ENCODE results near the gene KRTAP1-5. TPM values are rescaled to one million over a fixed set of nuclear protein-coding genes. Genes with fewer than 3 reads are reported as not detected.

The KRTAP1-5 gene
- polyA plus RNA-seq, 1 of the 3 experiments (the other 2 are of a cell fraction), result not detected

GRCh38 chr17:41008811-41009210 is 18.2 kb downstream of the KRTAP1-5 start, which contains the start of gene KRTAP3-1 (continued):
- TF ChIP-seq SIN3A (IDR thresholded peaks at IDR 0.05; ENCODE audit: borderline replicate concordance, low read depth, low read length) (no peak), TEAD4 (IDR thresholded peaks at IDR 0.05; ENCODE audit: borderline replicate concordance, insufficient read depth) (no peak), EZH2phosphoT487 (IDR thresholded peaks at IDR 0.05; ENCODE audit: borderline replicate concordance, low read depth) (no peak), NFIC (IDR thresholded peaks at IDR 0.05; ENCODE audit: borderline replicate concordance) (no peak), CTCF (IDR thresholded peaks at IDR 0.05) (no peak)

GRCh38 chr17:41004397-41004796 is 22.6 kb downstream of the KRTAP1-5 start:
- no peak overlapping the region for H2AFZ ChIP-seq (ENCODE audit: low read depth)
- H3K4me3 ChIP-seq (ENCODE audit: low read depth in 2 of 2, low read length in 1 of 2), result no peak overlapping the region
- H3K27ac ChIP-seq (ENCODE audit: low read depth in 2 of 2, low read length in 1 of 2), result no peak overlapping the region
- WGBS (ENCODE audit: low lambda C conversion rate), result 14% methylated on average over 3 of the region's 3 CpGs
- no peaks in the 10 kb centered on the region for H3K4me1 ChIP-seq (ENCODE audit: control insufficient read depth in 1 of 2, insufficient read depth in 2 of 2, low read depth in 1 of 2, low read length in 1 of 2)
- H3K79me2 ChIP-seq (ENCODE audit: insufficient read depth), result no peaks in the 10 kb centered on the region
- H3K27me3 ChIP-seq (ENCODE audit: insufficient read depth), result peaks cover 47% of the 10 kb centered on the region; the same call in 1 of the 2 replicates
- H3K9me3 ChIP-seq, result no peaks in the 10 kb centered on the region
- H4K20me1 ChIP-seq (ENCODE audit: insufficient read depth), result no peaks in the 10 kb centered on the region
- no peaks in the 10 kb centered on the region for H3F3A ChIP-seq (replicated peaks; ENCODE audit: insufficient read depth)
- DNase-seq, result no peak
- no peaks in the 10 kb centered on the region for H3K36me3 ChIP-seq (replicated peaks in 1 of 2; ENCODE audit: control insufficient read depth in 1 of 2, insufficient read depth in 2 of 2, low read length in 1 of 2)
- CTCF ChIA-PET, result interaction anchor here (1.0 kb wide), 1 partner anchor 318 kb away, joined by 3 read pairs; no protein-coding TSS in a partner anchor
- H3K9ac ChIP-seq, result no peak overlapping the region
- TF ChIP-seq RXRA (IDR thresholded peaks at IDR 0.05; ENCODE audit: borderline replicate concordance, low read depth) (no peak), IRF3 (IDR thresholded peaks at IDR 0.05; ENCODE audit: low read depth, low read length) (no peak), EP300 (IDR thresholded peaks at IDR 0.05; ENCODE audit: borderline replicate concordance in 1 of 2, low read depth in 1 of 2, low read length in 1 of 2) (no peak), USF2 (IDR thresholded peaks at IDR 0.05; ENCODE audit: borderline replicate concordance, low read depth, low read length) (no peak), FOXJ3 (CRISPR knock-in tag; IDR thresholded peaks at IDR 0.05) (no peak), TAF1 (IDR thresholded peaks at IDR 0.05; ENCODE audit: borderline replicate concordance, low read depth, low read length) (no peak), FOXM1 (IDR thresholded peaks at IDR 0.05; ENCODE audit: low read depth) (no peak), JUND (IDR thresholded peaks at IDR 0.05) (no peak), ELF1 (IDR thresholded peaks at IDR 0.05) (no peak), MXI1 (IDR thresholded peaks at IDR 0.05; ENCODE audit: low read depth, low read length) (no peak)
- H3K4me2 ChIP-seq, result no peak overlapping the region
- POLR2A ChIA-PET, result no interaction called here
- no peaks in the 10 kb centered on the region for H3K9me2 ChIP-seq

Data from SK-N-SH (cell line).